Measurements from ENCODE around the gene CMTM8.
A peak's percentile ranks its signal among the peaks of the same experiment; 100 is the strongest.

Gene CMTM8

GRCh38 chr3:32280262-32280910 lies 41.9 kb downstream of the CMTM8 start:
- DNase-seq, result no peak

DNA sequence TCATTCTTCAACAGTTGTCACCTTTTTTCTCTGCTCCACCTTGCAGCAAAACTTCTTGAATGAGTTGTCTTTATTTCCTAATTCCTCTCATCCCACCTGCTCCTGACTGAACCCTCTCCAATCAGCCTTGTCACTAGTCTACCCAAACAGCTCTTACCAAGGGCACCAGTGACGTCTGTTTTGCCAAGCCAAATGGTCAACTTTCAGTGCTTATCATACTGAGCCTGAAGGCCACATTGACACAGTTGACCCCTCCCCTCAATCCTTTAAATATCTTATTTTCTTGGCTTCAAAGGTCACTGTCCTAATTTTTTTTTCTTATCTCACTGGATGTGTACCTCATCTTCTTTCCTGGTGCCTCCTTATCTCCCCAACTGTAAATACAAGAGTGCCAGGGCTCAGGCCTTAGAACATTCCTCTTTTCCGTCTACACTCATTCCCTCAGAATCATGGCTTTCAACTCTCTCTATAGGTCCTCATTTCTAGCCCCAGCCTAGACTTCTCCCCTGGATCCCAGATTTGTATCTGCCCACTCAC lies 43.2 kb downstream of the CMTM8 start:
- DNase-seq, result no peak

DNA sequence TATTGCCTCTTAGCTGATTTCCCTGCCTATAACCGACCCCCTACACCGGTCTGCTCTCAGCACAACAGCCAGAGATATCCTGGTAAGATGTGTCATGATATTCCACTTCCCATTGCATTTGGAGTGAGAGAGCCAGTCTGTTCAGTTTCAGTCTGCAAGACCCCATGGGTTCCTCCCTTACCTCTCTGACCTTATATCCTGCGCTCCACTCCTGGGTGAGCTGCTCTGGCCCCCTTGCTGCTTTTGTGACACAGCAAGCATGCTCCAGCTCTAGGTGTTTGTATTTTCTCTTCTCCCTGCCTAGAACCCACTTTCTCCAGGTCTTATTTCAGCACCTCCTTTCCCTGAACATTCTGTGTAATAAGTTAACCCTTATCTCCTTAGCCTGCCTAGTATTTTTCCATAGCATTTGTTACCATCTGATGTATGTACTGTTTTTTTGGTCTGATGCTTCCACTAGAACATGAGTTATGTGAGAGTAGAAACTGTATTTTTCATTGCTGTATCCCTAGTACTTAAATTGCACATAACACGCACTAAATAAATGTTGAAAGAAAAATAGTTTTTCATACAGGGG lies 44.2 kb downstream of the CMTM8 start:
- no peak for DNase-seq

DNA sequence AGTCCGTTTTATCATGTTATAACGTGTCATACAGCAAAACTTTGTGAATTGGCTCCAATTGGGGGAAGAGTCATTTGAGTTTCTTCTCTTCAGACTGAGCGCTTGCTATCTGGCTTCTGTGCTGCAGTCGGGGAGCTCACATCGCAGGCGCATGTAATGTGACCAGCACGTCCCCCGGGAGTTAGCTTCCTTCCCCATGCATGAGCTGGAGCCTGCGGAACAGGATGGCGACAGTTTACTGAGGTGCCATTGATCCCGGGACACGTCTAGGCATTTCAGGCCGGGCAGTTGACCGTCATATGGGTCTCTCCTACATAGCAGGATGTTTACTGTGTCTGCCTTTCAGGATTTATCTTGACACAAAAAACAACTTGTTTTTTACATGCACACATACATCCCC lies 44.8 kb downstream of the CMTM8 start:
- no peak for DNase-seq

GRCh38 chr3:32284443-32285212 lies 46.1 kb downstream of the CMTM8 start:
- no peak for DNase-seq

GRCh38 chr3:32285891-32286290 lies 47.4 kb downstream of the CMTM8 start:
- DNase-seq, result no peak

DNA sequence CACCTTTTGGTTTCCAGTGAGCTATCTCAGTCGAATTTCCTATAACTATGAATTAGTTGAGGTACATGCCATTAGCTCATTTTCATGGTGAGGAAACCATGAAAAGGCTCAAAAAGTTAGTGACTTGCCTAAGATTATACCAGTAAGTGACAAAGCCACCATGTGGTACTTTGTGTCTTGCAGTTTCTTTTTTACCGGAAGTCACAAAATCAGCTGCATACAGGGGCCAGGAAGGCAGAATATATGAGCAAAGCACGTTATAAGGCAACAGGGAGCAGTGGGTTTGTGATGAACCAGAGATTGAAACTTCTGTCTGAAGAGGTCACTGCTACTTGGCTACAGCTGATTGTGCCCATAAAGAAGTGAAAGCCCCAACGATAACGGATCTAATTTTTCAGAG lies 50.3 kb downstream of the CMTM8 start:
- no peak for DNase-seq

- no peak for DNase-seq
Measured at GRCh38 chr3:32290619-32291018, 52.1 kb downstream of the CMTM8 start.

GRCh38 chr3:32292085-32292796 lies 53.8 kb downstream of the CMTM8 start:
- no peak for DNase-seq

DNA sequence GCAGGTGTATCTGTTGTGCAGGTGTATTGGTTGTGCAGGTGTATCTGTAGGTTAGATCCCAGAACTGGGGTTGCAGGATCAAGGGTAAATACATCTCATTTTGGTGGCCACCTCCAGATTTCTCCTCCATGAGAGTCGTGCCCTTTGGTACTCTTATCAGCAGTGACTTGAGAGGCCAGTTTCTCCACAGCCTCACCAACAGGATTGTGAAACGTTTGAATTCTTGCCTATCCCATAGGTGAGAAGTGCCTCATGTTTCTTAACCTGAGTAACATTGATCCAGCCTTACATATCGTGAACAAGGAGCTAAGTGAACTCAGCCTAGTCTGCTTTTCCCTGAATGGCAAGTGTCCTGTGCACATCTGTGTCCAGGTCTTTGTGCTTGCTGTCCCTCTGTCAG lies 55.4 kb downstream of the CMTM8 start:
- DNase-seq, result no peak

DNA sequence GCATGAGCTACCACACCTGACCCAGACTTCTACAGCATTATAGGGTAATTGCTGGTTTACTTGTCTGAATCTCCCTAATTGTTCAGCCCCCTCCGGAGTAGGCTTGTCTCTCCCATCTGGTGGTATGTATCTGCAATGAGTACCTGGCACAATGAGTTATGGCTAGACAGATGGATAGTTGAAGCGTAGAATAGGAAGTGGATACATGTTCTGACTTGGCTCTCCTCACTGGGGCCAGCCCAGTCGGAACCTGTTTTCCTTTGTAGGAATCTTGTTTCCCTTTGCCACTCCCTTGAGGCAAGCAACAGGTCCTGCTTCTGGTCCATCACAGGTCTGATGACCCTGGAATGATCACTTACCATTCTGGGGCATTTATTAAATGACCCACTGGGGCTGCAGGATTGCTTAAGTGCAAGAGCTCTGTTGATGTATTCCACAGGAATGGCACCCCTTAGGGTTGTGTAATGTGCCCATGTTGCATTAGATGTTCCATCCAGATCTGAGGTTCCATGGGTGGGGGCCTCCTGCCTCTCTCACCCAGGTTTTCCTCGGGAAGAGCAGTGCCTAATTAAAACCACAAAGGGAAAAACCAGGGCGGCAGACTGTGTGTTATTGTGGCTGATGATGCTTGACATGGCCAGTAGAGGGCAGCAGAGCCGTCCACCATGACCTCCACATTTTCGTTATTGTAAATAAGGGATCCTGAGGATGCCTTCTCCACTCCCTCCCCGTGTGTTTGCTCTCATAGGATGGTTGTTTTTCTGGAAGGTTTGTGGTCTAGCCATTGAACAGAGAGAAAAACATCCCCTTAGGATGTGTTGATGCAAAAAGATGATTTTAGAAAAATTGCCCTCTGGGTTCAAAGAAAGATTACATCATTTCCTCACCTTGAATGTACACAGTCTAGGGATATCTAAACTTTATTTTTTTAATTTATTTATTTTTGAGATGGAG lies 58.0 kb downstream of the CMTM8 start:
- DNase-seq, result peak; percentile 48 to 68

- no peak for DNase-seq
Measured at GRCh38 chr3:32297366-32297765, 58.9 kb downstream of the CMTM8 start.

- DNase-seq, result no peak
Measured at GRCh38 chr3:32301426-32301825, 62.9 kb downstream of the CMTM8 start.

DNA sequence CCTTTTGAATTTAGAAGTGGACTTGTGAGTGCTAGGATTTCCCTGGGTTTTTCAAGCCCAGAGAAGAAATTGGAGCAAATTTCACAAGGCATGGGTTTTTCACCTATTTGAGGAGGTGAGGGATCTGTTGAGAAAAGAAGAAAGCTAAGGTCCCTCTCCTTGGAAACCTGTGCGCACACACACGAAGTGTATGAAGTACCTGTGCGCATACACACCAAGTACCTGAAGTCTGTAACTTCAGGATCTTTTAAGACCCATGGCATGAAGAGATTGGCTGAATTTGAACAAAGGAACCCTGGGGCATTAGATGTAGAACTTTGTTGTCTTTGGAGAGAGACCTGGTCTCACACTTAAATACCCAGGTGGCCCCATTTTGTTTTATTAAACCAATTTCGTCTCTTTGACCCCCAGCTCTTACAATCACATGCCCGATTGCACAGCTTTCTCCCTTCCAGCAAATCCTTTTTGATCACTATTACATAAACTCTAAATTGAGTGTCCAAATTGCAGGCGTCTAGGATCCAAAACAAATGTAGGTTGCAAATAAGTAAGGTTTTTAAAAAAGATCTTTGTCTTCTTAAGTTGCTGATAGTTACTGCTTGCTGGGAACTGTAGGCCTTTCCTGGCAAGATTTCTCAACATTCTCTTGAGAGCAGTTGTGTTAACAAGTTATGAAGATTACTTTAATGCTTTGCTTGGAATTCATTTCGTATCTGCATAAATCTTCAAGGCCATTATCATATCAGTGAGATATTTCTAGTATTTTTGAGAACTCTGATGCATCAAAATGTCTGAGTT lies 64.3 kb downstream of the CMTM8 start:
- DNase-seq, result no peak

GRCh38 chr3:32303399-32303747 lies 64.9 kb downstream of the CMTM8 start:
- DNase-seq, result no peak

- no peak for DNase-seq
Measured at GRCh38 chr3:32303977-32304881, 65.7 kb downstream of the CMTM8 start.

GRCh38 chr3:32305361-32305876 lies 66.9 kb downstream of the CMTM8 start:
- DNase-seq, result no peak

GRCh38 chr3:32306072-32306471 lies 67.6 kb downstream of the CMTM8 start:
- no peak for DNase-seq

DNA sequence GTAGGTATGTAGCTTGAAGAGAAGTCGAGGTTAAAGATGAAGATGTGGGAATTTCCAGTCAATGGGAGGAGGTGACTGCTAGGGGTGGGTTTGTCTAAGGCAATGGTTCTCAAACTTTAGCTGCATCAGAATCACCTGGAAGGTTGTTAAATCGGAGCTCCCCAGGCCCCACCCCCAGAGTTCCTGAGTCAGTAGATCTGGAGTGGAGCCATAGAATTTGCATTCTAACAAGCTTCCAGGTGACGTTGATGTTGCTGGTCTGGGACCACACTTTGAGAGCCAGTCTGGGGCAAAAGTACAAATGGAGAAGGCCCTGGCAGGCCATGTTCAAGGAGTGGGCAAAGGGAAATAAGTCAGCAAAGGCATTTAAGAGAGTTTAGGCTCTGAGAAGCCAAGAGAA lies 69.1 kb downstream of the CMTM8 start:
- DNase-seq, result no peak

- DNase-seq, result no peak
Measured at GRCh38 chr3:32308378-32308777, 69.9 kb downstream of the CMTM8 start.

All from AML-193 (cell line).